HEK293 (cell line): ENCODE data around the gene COA8.

Experiments used
- CTCF ChIA-PET: fragments of 350-600 bp; formaldehyde crosslinking; extraction: SDS; loops from one replicate; lab custom pipeline; 2021; ENCODE audit warnings: antibody characterized with exemption; lab: Yijun Ruan, JAX
- POLR2A ChIA-PET: fragments of 300-600 bp; formaldehyde crosslinking; extraction: SDS; loops from one replicate; lab custom pipeline; 2020; ENCODE audit warnings: antibody characterized with exemption, inconsistent platforms; lab: Yijun Ruan, JAX
- H3K27ac ChIP-seq: fragments of 200-500 bp; sonication (Bioruptor generic); 2 replicates; pipeline ENCODE4 v1.5.1; 2014; ENCODE audit warnings: low read depth, low read length, control low read depth, inconsistent platforms; ENCODE audit errors: extremely low read depth
- H3K36me3 ChIP-seq, 2 experiments: fragments of 200-500 bp in 1 of 2; sonication (Bioruptor generic) in 1 of 2; 1 replicate in 1 of 2; 2 replicates in 1 of 2; pipeline ENCODE4 v1.5.1; 2014 to 2017; ENCODE audit warnings: inconsistent platforms in 2 of 2, low read length in 2 of 2; ENCODE audit not compliant: control insufficient read depth in 2 of 2, insufficient read depth in 1 of 2
- H3K4me1 ChIP-seq: fragments of 200-500 bp; sonication (Bioruptor generic); 2 replicates; pipeline ENCODE4 v1.5.1; 2014; ENCODE audit warnings: mild to moderate bottlenecking, low read length, inconsistent platforms; ENCODE audit not compliant: control insufficient read depth, insufficient read depth
- H3K4me3 ChIP-seq: 2 replicates; pipeline ENCODE4 v1.5.1; 2011; ENCODE audit warnings: low read depth, mild to moderate bottlenecking, control low read depth, low read length, moderate library complexity
- H3K9me3 ChIP-seq: fragments of 200-500 bp; sonication (Bioruptor generic); 2 replicates; pipeline ENCODE4 v1.5.1; 2014; ENCODE audit warnings: low read depth, low read length, inconsistent platforms; ENCODE audit not compliant: control insufficient read depth, insufficient read depth
- BCL6B ChIP-seq: fragments of 450-650 bp; formaldehyde crosslinking; IDR thresholded peaks from 2 replicates; pipeline ENCODE4 v1.5.1; 2017; ENCODE audit warnings: missing biosample characterization, missing genetic modification characterization
- INSM2 ChIP-seq: fragments of 450-650 bp; formaldehyde crosslinking; IDR thresholded peaks from 2 replicates; pipeline ENCODE4 v1.5.1; 2016; ENCODE audit warnings: missing biosample characterization, missing genetic modification characterization
- MYNN ChIP-seq: fragments of 450-650 bp; formaldehyde crosslinking; IDR thresholded peaks from 2 replicates; pipeline ENCODE4 v1.5.1; 2016; ENCODE audit warnings: missing biosample characterization, missing genetic modification characterization, borderline replicate concordance
- SCRT2 ChIP-seq: fragments of 450-650 bp; formaldehyde crosslinking; IDR thresholded peaks from 2 replicates; pipeline ENCODE4 v1.5.1; 2016; ENCODE audit warnings: missing biosample characterization, missing genetic modification characterization
- ZBTB20 ChIP-seq: fragments of 450-650 bp; formaldehyde crosslinking; IDR thresholded peaks from 2 replicates; pipeline ENCODE4 v1.5.1; 2016; ENCODE audit warnings: missing biosample characterization, missing genetic modification characterization
- ZNF10 ChIP-seq: fragments of 450-650 bp; formaldehyde crosslinking; IDR thresholded peaks from 2 replicates; pipeline ENCODE4 v1.5.1; 2017; ENCODE audit warnings: missing biosample characterization, missing genetic modification characterization
- ZNF121 ChIP-seq: fragments of 450-650 bp; formaldehyde crosslinking; IDR thresholded peaks from 2 replicates; pipeline ENCODE4 v1.5.1; 2016; ENCODE audit warnings: missing biosample characterization, missing genetic modification characterization
- ZNF214 ChIP-seq: fragments of 450-650 bp; formaldehyde crosslinking; IDR thresholded peaks from 2 replicates; pipeline ENCODE4 v1.5.1; 2017; ENCODE audit warnings: missing biosample characterization, mild to moderate bottlenecking, missing genetic modification characterization, borderline replicate concordance
- ZNF335 ChIP-seq: fragments of 450-650 bp; formaldehyde crosslinking; conservative IDR thresholded peaks from 2 replicates; pipeline ENCODE4 v1.5.1; 2016; ENCODE audit warnings: missing biosample characterization, missing genetic modification characterization
- ZNF366 ChIP-seq: fragments of 450-650 bp; formaldehyde crosslinking; conservative IDR thresholded peaks from 2 replicates; pipeline ENCODE4 v1.5.1; 2016; ENCODE audit warnings: missing biosample characterization, missing genetic modification characterization
- ZNF391 ChIP-seq: fragments of 450-650 bp; formaldehyde crosslinking; IDR thresholded peaks from 2 replicates; pipeline ENCODE4 v1.5.1; 2016; ENCODE audit warnings: low read depth, missing biosample characterization, missing genetic modification characterization, borderline replicate concordance
- ZNF549 ChIP-seq: fragments of 450-650 bp; IDR thresholded peaks from 2 replicates; pipeline ENCODE4 v1.5.1; 2018; ENCODE audit warnings: missing biosample characterization, missing genetic modification characterization, mild to moderate bottlenecking, inconsistent platforms, moderate library complexity
- ZNF704 ChIP-seq: fragments of 450-650 bp; formaldehyde crosslinking; IDR thresholded peaks from 2 replicates; pipeline ENCODE4 v1.5.1; 2016; ENCODE audit warnings: missing biosample characterization, missing genetic modification characterization

Gene COA8

GRCh38 chr14:103624860-103625259 lies 62.1 kb downstream of the COA8 start (continued):
- TF ChIP-seq ZNF704 (tag by site-specific recombination) (no peak), INSM2 (no peak)

- H3K9me3 ChIP-seq, result no peaks in the 10 kb centered on the region
- ChIA-PET POLR2A (no interaction called here), CTCF (no interaction called here)
- no peak overlapping the region for H3K27ac ChIP-seq
- no peaks in the 10 kb centered on the region for H3K36me3 ChIP-seq
- no peaks in the 10 kb centered on the region for H3K4me1 ChIP-seq
- no peak overlapping the region for H3K4me3 ChIP-seq
- TF ChIP-seq ZNF366 (tag by site-specific recombination) (0 out of 2 replicates have a peak, but pooled peaks have one; percentile 6), ZNF121 (tag by site-specific recombination) (peak; percentile 93), ZNF214 (no peak), ZNF335 (tag by site-specific recombination) (no peak)
Observed at GRCh38 chr14:103625356-103626095, 62.8 kb downstream of the COA8 start.

GRCh38 chr14:103626146-103626850 lies 63.5 kb downstream of the COA8 start:
- POLR2A ChIA-PET, result interaction anchor here (0.6 kb wide), 1 partner anchor 817 kb away, joined by 3 read pairs; no protein-coding TSS in a partner anchor
- CTCF ChIA-PET, result interaction anchor here (0.6 kb wide), 1 partner anchor 103 kb away, joined by 3 read pairs; no protein-coding TSS in a partner anchor
- no peak for TF ChIP-seq ZNF391 (tag by site-specific recombination)
- no peak overlapping the region for H3K4me3 ChIP-seq
- H3K36me3 ChIP-seq, result no peaks in the 10 kb centered on the region
- no peak overlapping the region for H3K27ac ChIP-seq
- H3K4me1 ChIP-seq, result peaks cover 3% of the 10 kb centered on the region
- H3K9me3 ChIP-seq, result no peaks in the 10 kb centered on the region

GRCh38 chr14:103627073-103628025 lies 64.6 kb downstream of the COA8 start:
- H3K4me1 ChIP-seq, result peaks cover 3% of the 10 kb centered on the region
- no peak overlapping the region for H3K27ac ChIP-seq
- ChIA-PET POLR2A (no interaction called here), CTCF (no interaction called here)
- H3K4me3 ChIP-seq, result no peak overlapping the region
- no peaks in the 10 kb centered on the region for H3K9me3 ChIP-seq
- H3K36me3 ChIP-seq, result no peaks in the 10 kb centered on the region; a peak in 1 of 3 replicates
- TF ChIP-seq ZNF10 (tag by site-specific recombination) (0 out of 2 replicates have a peak, but pooled peaks have one; percentile 23), MYNN (tag by site-specific recombination) (no peak), ZNF549 (tag by site-specific recombination) (no peak), SCRT2 (tag by site-specific recombination) (peak; percentile 38; the same call in 1 of the 2 replicates), BCL6B (tag by site-specific recombination) (peak; percentile 53; the same call in 1 of the 2 replicates), ZBTB20 (tag by site-specific recombination) (no peak)
